Heart left ventricle (tissue), 13 donors: ENCODE measurements around the gene RBBP4.

Experiments
- CTCF ChIP-seq, 12 donors: fragments of 200-600 bp; sonication (generic) in 4 of 12; IDR thresholded peaks; one replicate each; pipeline versions ENCODE4 v1.5.0 to v1.8.0; 2018 to 2022; ENCODE audit warnings: antibody characterized with exemption in 12 of 12, mild to moderate bottlenecking in 5 of 12
- POLR2A ChIP-seq, 2 donors: fragments of 450-650 bp; IDR thresholded peaks; one replicate each; pipeline ENCODE4 v1.6.1; 2017; ENCODE audit warnings: antibody characterized with exemption in 2 of 2, mild to moderate bottlenecking in 2 of 2, moderate library complexity in 2 of 2
- donor health status: ischemic (EF 13 %, LVEDD 7.1; RV severe dilation, severe dysfunction).
- donor health status: DM: no; HTN: yes; CAD: no.
- donor health status: DM: no; HTN: no; CAD: no.
- donor health status: ischemic (EF 25% LVEDD 6.9; RV normal size, moderate dysfunction).
- donor health status: ischemic (EF 25% LVEDD 5.7; RV mildly dilated, moderate dysfunction).
- donor health status: ischemic (EF 35%, LVEDD 5.7; RV mildly dilated, moderate dysfunction).
- donor health status: nonischemic (EF 11% LVEDD 7.7; RV severe dilation, severe dysfunction).
- donor health status: DM: yes; HTN: yes; CAD: no.
- donor health status: PGD.
- donor health status: ischemic (EF 29% LVEDD 5.4; RV normal size, mild dysfunction).
- donor health status: nonischemic (EF 23%, LVEDD 6.1; RV moderate dilation, normal function).

GRCh38 chr1:32622205-32622604 lies 28.8 kb upstream of the RBBP4 start:
- TF ChIP-seq CTCF (IDR thresholded peaks at IDR 0.05) (no peak), POLR2A (IDR thresholded peaks at IDR 0.05) (no peak)
